ENCODE results near the gene HCLS1. TPM values are rescaled to one million over a fixed set of nuclear protein-coding genes. Genes with fewer than 3 reads are reported as not detected.

HCLS1 gene, protein sequence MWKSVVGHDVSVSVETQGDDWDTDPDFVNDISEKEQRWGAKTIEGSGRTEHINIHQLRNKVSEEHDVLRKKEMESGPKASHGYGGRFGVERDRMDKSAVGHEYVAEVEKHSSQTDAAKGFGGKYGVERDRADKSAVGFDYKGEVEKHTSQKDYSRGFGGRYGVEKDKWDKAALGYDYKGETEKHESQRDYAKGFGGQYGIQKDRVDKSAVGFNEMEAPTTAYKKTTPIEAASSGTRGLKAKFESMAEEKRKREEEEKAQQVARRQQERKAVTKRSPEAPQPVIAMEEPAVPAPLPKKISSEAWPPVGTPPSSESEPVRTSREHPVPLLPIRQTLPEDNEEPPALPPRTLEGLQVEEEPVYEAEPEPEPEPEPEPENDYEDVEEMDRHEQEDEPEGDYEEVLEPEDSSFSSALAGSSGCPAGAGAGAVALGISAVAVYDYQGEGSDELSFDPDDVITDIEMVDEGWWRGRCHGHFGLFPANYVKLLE
- polyA plus RNA-seq (2013, experiment 1 of 4), result not detected
- polyA plus RNA-seq (2013, experiment 2 of 4), result 0.16 TPM
- not detected for polyA plus RNA-seq (2013, experiment 3 of 4)
- polyA plus RNA-seq (2013, experiment 4 of 4), result 0.16 TPM

DNA sequence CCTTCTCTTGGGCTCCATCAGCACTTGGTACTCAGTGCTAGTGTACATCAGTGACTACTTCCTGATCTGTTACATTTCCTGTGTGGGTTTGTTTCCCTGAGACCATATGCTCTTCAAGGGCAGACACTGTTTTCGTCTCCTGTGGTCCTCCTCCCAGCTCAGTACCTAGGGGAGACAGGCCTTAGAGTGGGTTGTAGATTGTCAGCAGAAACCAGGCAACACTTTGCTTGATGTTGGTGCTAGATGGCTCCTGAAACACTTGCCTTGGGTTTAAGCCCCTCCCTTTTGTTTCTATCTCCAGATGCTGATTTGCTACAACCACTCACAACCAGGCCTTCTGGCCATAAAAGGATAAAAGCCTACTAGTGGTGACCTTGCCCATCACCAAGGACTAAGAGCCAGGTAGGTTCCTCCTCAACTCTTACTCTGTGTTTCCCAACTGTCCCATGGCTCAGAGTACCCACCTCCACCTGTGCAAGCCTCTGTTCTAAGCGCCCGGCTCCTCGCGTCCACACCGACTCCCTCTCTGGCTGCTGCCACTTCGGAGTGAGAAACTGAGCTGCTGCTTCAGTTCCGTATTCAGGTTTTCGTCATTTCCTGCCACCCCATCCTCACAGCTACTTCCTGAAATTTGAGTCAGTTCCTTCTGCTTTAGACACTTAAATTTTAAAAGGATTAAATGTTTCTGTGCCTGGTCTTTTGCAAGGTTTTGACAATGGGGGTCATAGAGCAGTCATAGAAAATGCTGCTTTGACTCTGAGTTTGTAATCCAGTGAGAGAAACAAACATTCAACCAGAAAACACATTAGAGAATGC, at the start of gene HCLS1:
TSS of gene HCLS1 (minus strand) at position 548 of the 816 bp plus-strand sequence. CDS start 2,556 bp downstream, outside the sequence.
- H3K27ac ChIP-seq (ENCODE audit: insufficient read depth, low read depth, low read length, poor library complexity, severe bottlenecking), result no peak within 1 kb of the TSS
- 92 to 96% methylated on average over 9 of the region's 9 CpGs for WGBS, 2 experiments
- H3K36me3 ChIP-seq (ENCODE audit: control insufficient read depth, insufficient read depth, low read length), result peaks cover 9% of the 10 kb centered on the region
- no peaks in the 10 kb centered on the region for H3K9me3 ChIP-seq (ENCODE audit: control insufficient read depth, low read length)
- H3K4me1 ChIP-seq (ENCODE audit: control insufficient read depth, insufficient read depth, low read length), result no peaks in the 10 kb centered on the region
- no peak within 1 kb of the TSS for H3K4me3 ChIP-seq (ENCODE audit: insufficient read depth, low read depth, low read length)
- H3K27me3 ChIP-seq (ENCODE audit: control insufficient read depth, insufficient read depth, low read length, poor library complexity, severe bottlenecking), result no peaks in the 10 kb centered on the region

DNA sequence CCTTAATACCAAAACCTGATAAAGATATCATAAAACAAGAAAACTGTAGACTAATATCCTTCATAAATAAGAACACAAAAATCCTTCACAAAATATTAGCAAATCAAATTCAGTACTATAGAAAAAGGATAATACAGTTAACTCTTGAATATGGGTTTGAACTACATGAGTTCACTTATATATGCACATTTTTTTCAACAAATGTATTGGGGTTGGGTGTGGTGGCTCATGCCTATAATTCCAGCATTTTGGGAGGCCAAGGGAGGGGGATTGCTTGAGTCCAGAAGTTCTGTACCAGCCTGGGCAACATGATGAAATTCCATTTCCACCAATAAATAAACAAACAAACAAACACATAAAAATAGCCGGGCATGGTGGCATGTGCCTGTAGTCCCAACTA, 49.6 kb upstream of the HCLS1 start:
- Histone ChIP-seq H3K4me3 (ENCODE audit: insufficient read depth, low read depth, low read length) (no peak overlapping the region), H3K36me3 (ENCODE audit: control insufficient read depth, insufficient read depth, low read length) (peaks cover 8% of the 10 kb centered on the region), H3K27me3 (ENCODE audit: control insufficient read depth, insufficient read depth, low read length, poor library complexity, severe bottlenecking) (no peaks in the 10 kb centered on the region), H3K27ac (ENCODE audit: insufficient read depth, low read depth, low read length, poor library complexity, severe bottlenecking) (no peak overlapping the region), H3K9me3 (ENCODE audit: control insufficient read depth, low read length) (no peaks in the 10 kb centered on the region), H3K4me1 (ENCODE audit: control insufficient read depth, insufficient read depth, low read length) (no peaks in the 10 kb centered on the region)
- 91% methylated on average over 1 of the region's 1 CpG for WGBS, 2 experiments

DNA sequence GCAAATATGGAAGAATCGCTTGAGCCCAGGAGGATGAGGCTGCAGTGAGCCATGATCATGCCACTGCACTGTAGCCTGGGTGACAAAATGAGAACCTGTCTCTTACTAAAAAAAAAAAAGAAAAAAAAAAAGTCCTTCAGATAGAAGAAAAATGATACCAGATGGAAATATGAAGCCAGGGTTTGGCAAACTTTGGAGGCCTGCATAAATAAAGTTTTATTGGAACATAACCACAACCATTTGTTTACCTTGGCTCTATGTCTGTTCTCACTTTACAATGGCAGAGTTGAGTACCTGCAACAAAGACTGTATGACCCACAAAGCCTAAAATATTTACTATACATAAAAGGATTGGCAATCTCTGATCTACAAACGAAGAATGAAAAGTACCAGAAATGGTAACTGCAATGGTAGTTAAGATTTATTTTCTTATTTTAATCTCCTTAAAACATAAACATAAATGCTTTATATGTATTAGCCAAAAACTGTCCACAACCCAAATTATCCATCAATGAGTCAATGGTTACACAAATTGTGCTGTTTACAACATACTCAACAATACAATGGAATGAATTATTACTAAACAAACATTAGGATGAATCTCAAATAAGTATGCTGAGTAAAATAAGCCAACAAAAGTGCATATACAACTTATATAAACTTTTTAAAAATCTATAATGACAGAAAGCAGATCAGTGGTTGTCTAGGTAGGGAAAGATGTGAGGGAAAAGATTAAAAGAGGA, 47.0 kb upstream of the HCLS1 start:
- H3K36me3 ChIP-seq (ENCODE audit: control insufficient read depth, insufficient read depth, low read length), result no peaks in the 10 kb centered on the region

DNA sequence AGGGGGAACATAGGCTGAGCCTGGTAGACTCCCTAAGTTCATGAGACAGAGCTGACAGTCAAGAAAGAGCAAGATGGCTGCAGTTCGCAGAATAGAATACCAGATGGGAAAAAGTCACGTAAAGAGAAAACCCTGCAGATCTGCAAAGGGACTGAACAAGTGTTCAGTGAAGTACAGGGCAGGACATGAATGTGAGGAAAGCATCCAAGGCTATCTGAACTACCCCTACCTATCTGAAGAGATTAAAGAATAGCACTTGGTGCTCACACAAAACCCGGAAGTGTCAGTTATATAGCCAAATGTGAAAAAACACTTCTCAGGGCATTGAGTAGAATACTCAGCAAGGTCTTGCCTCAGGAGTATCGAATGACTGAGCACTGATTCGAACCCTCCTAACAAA, 44.8 kb upstream of the HCLS1 start:
- H3K27me3 ChIP-seq (ENCODE audit: control insufficient read depth, insufficient read depth, low read length, poor library complexity, severe bottlenecking), result no peaks in the 10 kb centered on the region
- no peaks in the 10 kb centered on the region for H3K4me1 ChIP-seq (ENCODE audit: control insufficient read depth, insufficient read depth, low read length)
- WGBS, 2 experiments, result 91 to 92% methylated on average over 5 of the region's 5 CpGs
- H3K36me3 ChIP-seq (ENCODE audit: control insufficient read depth, insufficient read depth, low read length), result no peaks in the 10 kb centered on the region
- no peak overlapping the region for H3K27ac ChIP-seq (ENCODE audit: insufficient read depth, low read depth, low read length, poor library complexity, severe bottlenecking)
- no peaks in the 10 kb centered on the region for H3K9me3 ChIP-seq (ENCODE audit: control insufficient read depth, low read length)
- H3K4me3 ChIP-seq (ENCODE audit: insufficient read depth, low read depth, low read length), result no peak overlapping the region

More for the DNA sequence above, 47.0 kb upstream of the HCLS1 start:
- 89 to 100% methylated on average over 1 of the region's 2 CpGs for WGBS, 2 experiments
- Histone ChIP-seq H3K4me3 (ENCODE audit: insufficient read depth, low read depth, low read length) (no peak overlapping the region), H3K9me3 (ENCODE audit: control insufficient read depth, low read length) (no peaks in the 10 kb centered on the region), H3K27ac (ENCODE audit: insufficient read depth, low read depth, low read length, poor library complexity, severe bottlenecking) (no peak overlapping the region), H3K27me3 (ENCODE audit: control insufficient read depth, insufficient read depth, low read length, poor library complexity, severe bottlenecking) (no peaks in the 10 kb centered on the region), H3K4me1 (ENCODE audit: control insufficient read depth, insufficient read depth, low read length) (no peaks in the 10 kb centered on the region)

DNA sequence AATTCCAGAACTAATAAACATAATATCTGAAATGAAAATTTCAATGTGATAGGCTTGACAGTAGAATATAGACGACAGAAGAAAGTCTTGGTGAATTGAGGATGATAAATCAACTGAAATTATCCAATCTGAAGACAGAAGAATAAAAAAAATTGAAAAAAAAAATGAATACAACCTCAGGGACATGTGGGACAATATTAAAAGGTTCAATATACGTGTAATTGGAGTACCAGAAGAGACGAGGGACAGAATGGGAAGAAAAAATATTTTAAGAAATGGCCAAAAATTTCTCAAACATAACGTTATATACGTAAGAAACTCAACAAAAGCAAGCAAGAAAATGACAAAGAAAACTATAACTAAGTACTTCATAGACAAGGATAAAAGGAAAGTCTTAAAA, 43.3 kb upstream of the HCLS1 start:
- no peaks in the 10 kb centered on the region for H3K36me3 ChIP-seq (ENCODE audit: control insufficient read depth, insufficient read depth, low read length)
- no peaks in the 10 kb centered on the region for H3K27me3 ChIP-seq (ENCODE audit: control insufficient read depth, insufficient read depth, low read length, poor library complexity, severe bottlenecking)
- H3K4me3 ChIP-seq (ENCODE audit: insufficient read depth, low read depth, low read length), result no peak overlapping the region
- no peaks in the 10 kb centered on the region for H3K4me1 ChIP-seq (ENCODE audit: control insufficient read depth, insufficient read depth, low read length)
- WGBS, 2 experiments, result 83 to 96% methylated on average over 2 to 4 of the region's 5 CpGs
- H3K9me3 ChIP-seq (ENCODE audit: control insufficient read depth, low read length), result no peaks in the 10 kb centered on the region
- H3K27ac ChIP-seq (ENCODE audit: insufficient read depth, low read depth, low read length, poor library complexity, severe bottlenecking), result no peak overlapping the region

DNA sequence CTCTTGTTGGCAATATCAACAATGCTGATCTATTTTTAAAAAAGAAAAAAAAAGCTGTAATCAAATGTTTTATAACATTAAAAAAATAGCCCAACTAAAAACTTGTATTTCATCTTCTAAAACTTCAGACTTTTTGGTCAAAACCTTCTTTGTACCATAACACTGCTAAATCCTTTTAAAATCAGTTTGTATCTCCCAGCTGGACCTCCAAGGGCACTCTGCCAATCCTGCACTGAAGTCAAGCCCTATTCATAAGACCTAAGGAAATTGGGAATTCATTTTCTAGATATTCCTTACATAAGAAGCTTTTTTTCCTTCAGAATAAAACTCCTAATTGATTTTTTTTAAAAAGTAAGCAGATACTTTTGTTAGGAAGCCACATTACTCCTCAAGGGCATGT, 38.2 kb upstream of the HCLS1 start:
- H3K36me3 ChIP-seq (ENCODE audit: control insufficient read depth, insufficient read depth, low read length), result peaks cover 17% of the 10 kb centered on the region
- H3K4me3 ChIP-seq (ENCODE audit: insufficient read depth, low read depth, low read length), result no peak overlapping the region
- H3K4me1 ChIP-seq (ENCODE audit: control insufficient read depth, insufficient read depth, low read length), result no peaks in the 10 kb centered on the region
- no peaks in the 10 kb centered on the region for H3K27me3 ChIP-seq (ENCODE audit: control insufficient read depth, insufficient read depth, low read length, poor library complexity, severe bottlenecking)
- no peak overlapping the region for H3K27ac ChIP-seq (ENCODE audit: insufficient read depth, low read depth, low read length, poor library complexity, severe bottlenecking)
- H3K9me3 ChIP-seq (ENCODE audit: control insufficient read depth, low read length), result no peaks in the 10 kb centered on the region

DNA sequence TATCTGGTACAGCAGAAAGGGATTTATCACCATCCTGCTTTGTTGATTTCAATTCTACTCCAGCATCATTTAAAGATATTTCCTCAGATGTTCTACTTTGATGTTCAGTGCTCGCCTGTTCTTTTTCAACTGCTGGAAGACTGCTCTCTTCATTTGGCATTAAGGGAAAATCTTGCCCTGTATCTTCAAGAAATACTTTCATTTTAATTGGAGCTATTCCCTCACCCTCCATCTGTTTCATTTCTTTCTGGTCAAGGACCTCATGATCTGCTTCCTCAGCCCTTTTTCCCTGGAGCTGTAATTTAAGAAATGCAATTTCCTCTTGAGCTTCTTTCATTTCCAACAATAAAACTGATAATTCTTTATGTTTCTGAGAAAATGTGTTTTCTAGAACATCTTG, 37.8 kb upstream of the HCLS1 start:
- no peaks in the 10 kb centered on the region for H3K4me1 ChIP-seq (ENCODE audit: control insufficient read depth, insufficient read depth, low read length)
- H3K9me3 ChIP-seq (ENCODE audit: control insufficient read depth, low read length), result no peaks in the 10 kb centered on the region
- H3K4me3 ChIP-seq (ENCODE audit: insufficient read depth, low read depth, low read length), result no peak overlapping the region
- H3K36me3 ChIP-seq (ENCODE audit: control insufficient read depth, insufficient read depth, low read length), result peaks cover 17% of the 10 kb centered on the region
- 95% methylated on average over 1 of the region's 1 CpG for WGBS, 2 experiments
- no peak overlapping the region for H3K27ac ChIP-seq (ENCODE audit: insufficient read depth, low read depth, low read length, poor library complexity, severe bottlenecking)
- H3K27me3 ChIP-seq (ENCODE audit: control insufficient read depth, insufficient read depth, low read length, poor library complexity, severe bottlenecking), result no peaks in the 10 kb centered on the region

DNA sequence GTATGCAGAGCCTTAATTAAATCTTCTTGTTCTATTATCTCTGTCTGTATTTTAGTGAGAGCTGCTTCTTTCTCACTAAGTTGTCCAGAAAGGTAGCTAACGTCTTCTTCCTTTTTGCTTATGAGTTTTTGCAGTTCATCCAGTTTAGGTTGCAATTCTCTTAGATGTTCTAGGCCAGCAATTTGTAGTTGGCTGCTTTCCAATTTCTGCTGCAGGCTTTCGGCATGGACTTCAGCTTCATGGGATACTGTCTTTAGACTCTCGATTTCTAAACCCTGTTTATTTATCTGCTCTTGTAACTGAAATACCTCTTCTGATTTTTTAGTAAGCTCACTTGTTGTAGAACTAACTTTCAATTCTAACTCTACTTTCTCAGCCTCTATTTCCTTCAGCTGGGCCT, 35.5 kb upstream of the HCLS1 start:
- H3K4me3 ChIP-seq (ENCODE audit: insufficient read depth, low read depth, low read length), result no peak overlapping the region
- no peak overlapping the region for H3K27ac ChIP-seq (ENCODE audit: insufficient read depth, low read depth, low read length, poor library complexity, severe bottlenecking)
- H3K9me3 ChIP-seq (ENCODE audit: control insufficient read depth, low read length), result no peaks in the 10 kb centered on the region
- H3K27me3 ChIP-seq (ENCODE audit: control insufficient read depth, insufficient read depth, low read length, poor library complexity, severe bottlenecking), result no peaks in the 10 kb centered on the region
- H3K4me1 ChIP-seq (ENCODE audit: control insufficient read depth, insufficient read depth, low read length), result no peaks in the 10 kb centered on the region
- 90 to 98% methylated on average over 3 of the region's 3 CpGs for WGBS, 2 experiments
- peaks cover 29% of the 10 kb centered on the region for H3K36me3 ChIP-seq (ENCODE audit: control insufficient read depth, insufficient read depth, low read length)

DNA sequence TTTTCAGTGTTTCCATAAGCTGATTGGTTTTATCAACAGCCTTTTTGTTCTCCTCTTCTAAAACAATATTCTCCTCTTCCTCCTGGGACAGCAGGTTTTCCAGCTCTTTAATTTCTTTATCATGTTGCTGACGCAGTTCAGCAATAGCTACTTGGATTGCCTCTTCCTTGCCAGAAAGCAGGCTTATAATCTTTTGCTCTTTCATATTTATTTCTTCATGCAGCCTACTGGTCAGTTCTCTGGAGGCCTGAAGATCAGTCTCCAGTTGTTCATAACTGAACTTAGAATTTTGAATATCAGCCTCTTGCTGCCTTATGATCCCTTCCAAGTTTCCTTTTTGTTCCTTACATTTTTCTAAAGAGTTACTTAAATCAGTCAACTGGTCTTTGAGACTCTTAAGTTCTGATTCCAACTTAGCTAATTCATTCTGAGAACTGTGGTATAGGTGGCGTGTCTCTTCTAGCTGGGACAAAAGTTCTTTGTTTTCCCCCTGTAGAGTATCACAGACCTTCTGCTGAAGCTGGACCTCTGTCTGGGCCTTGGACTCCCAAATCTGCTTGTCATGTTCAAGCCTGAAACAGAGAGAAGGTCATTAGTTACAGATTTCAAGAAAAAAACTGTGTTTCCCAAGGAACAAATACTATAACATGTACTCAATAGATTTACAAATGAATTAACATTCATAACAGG, 31.5 kb upstream of the HCLS1 start:
- H3K4me1 ChIP-seq (ENCODE audit: control insufficient read depth, insufficient read depth, low read length), result no peaks in the 10 kb centered on the region
- peaks cover 23% of the 10 kb centered on the region for H3K36me3 ChIP-seq (ENCODE audit: control insufficient read depth, insufficient read depth, low read length)
- no peak overlapping the region for H3K27ac ChIP-seq (ENCODE audit: insufficient read depth, low read depth, low read length, poor library complexity, severe bottlenecking)
- H3K4me3 ChIP-seq (ENCODE audit: insufficient read depth, low read depth, low read length), result no peak overlapping the region
- WGBS, 2 experiments, result 95 to 98% methylated on average over 2 of the region's 2 CpGs
- H3K27me3 ChIP-seq (ENCODE audit: control insufficient read depth, insufficient read depth, low read length, poor library complexity, severe bottlenecking), result no peaks in the 10 kb centered on the region
- no peaks in the 10 kb centered on the region for H3K9me3 ChIP-seq (ENCODE audit: control insufficient read depth, low read length)

Measured in ectodermal cell (in vitro differentiated cells).